Dermis microvascular lymphatic vessel endothelial cell (primary cell): ENCODE measurements around the gene ZXDC. TPM values are rescaled to one million over a fixed set of nuclear protein-coding genes. Genes with fewer than 3 reads are reported as not detected.

Source experiments
- DNase-seq, 2 donors: peaks; one replicate each; pipeline versions ENCODE4 v3.0.0 to v3.0.0-alpha.2; 2010; ENCODE audit warnings: low read depth in 2 of 2
- total RNA-seq: library from RNA; depleted of rRNA; stranded (reverse); fragments of >200 nt; gene quantifications from 2 replicates; pipeline ENCODE4 v1.2.1, GENCODE V29; 2014

Gene ZXDC
- total RNA-seq, 1 donor from 2014 or later, result 11.4 TPM

- DNase-seq, result peak in 1 of 2 donors; percentile 61
These were observed 936 bp downstream of the ZXDC start for GRCh38 chr3:126474498-126475412.

- DNase-seq, result no peak
These were observed 2.2 kb downstream of the ZXDC start for GRCh38 chr3:126473292-126474168.

GRCh38 chr3:126472277-126473006 lies 3.2 kb downstream of the ZXDC start:
- DNase-seq, result peak; percentile 91 to 93

- DNase-seq, result no peak
These were observed 6.2 kb downstream of the ZXDC start for GRCh38 chr3:126469479-126469878.

- no peak for DNase-seq
These were observed 7.4 kb downstream of the ZXDC start for GRCh38 chr3:126468028-126468891.

- DNase-seq, result no peak
These were observed 8.1 kb downstream of the ZXDC start for GRCh38 chr3:126467611-126467955.

- no peak for DNase-seq
These were observed 8.6 kb downstream of the ZXDC start for GRCh38 chr3:126466886-126467610.

GRCh38 chr3:126465928-126466544 lies 9.7 kb downstream of the ZXDC start:
- no peak for DNase-seq

GRCh38 chr3:126464997-126465396 lies 10.7 kb downstream of the ZXDC start:
- no peak for DNase-seq

- DNase-seq, result no peak
These were observed 11.2 kb downstream of the ZXDC start for GRCh38 chr3:126464494-126464893.

- no peak for DNase-seq
These were observed 11.6 kb downstream of the ZXDC start for GRCh38 chr3:126464093-126464492.

- no peak for DNase-seq
These were observed 12.2 kb downstream of the ZXDC start for GRCh38 chr3:126463521-126463920.

GRCh38 chr3:126461450-126462070 lies 14.1 kb downstream of the ZXDC start:
- DNase-seq, result no peak

GRCh38 chr3:126460381-126460780 lies 15.3 kb downstream of the ZXDC start:
- DNase-seq, result no peak

- DNase-seq, result no peak
These were observed 15.9 kb downstream of the ZXDC start for GRCh38 chr3:126459763-126460127.

GRCh38 chr3:126459111-126459762 lies 16.5 kb downstream of the ZXDC start:
- DNase-seq, result no peak

- DNase-seq, result no peak
These were observed 18.8 kb downstream of the ZXDC start for GRCh38 chr3:126456766-126457388.

GRCh38 chr3:126456211-126456610 lies 19.5 kb downstream of the ZXDC start:
- DNase-seq, result no peak
